Neutrophil (primary cell): ENCODE results near the gene CAST.

Experiments
- H3K27ac ChIP-seq: fragments of 200-600 bp; sonication (generic); 2 replicates; pipeline ENCODE4 v1.5.1; 2016; ENCODE audit warnings: mild to moderate bottlenecking, moderate library complexity
- H3K27me3 ChIP-seq: fragments of 200-600 bp; sonication (generic); 2 replicates; pipeline ENCODE4 v1.6.0; 2016; ENCODE audit warnings: mild to moderate bottlenecking
- H3K36me3 ChIP-seq: fragments of 200-600 bp; sonication (generic); 2 replicates; pipeline ENCODE4 v1.5.1; 2017
- H3K4me1 ChIP-seq, 2 experiments: fragments of 200-600 bp in 1 of 2; sonication (generic) in 1 of 2; 1 replicate in 1 of 2; 2 replicates in 1 of 2; pipeline versions ENCODE4 v1.5.1 to v1.6.1; 2013 to 2016; ENCODE audit warnings: low read depth in 1 of 2, low read length in 1 of 2, mild to moderate bottlenecking in 1 of 2, moderate library complexity in 1 of 2; ENCODE audit not compliant: control insufficient read depth in 1 of 2, insufficient read depth in 1 of 2
- H3K4me3 ChIP-seq, 2 experiments: fragments of 200-600 bp in 1 of 2; sonication (generic) in 1 of 2; 1 replicate in 1 of 2; 2 replicates in 1 of 2; pipeline ENCODE4 v1.5.1; 2013 to 2016; ENCODE audit warnings: low read depth in 1 of 2, low read length in 1 of 2, mild to moderate bottlenecking in 1 of 2, moderate library complexity in 1 of 2
- H3K9me3 ChIP-seq: fragments of 200-600 bp; sonication (generic); 2 replicates; pipeline ENCODE4 v1.5.1; 2016
- CTCF ChIP-seq: fragments of 200-600 bp; sonication (generic); IDR thresholded peaks from 2 replicates; pipeline ENCODE4 v1.5.1; 2016; ENCODE audit warnings: antibody characterized with exemption

Gene CAST

GRCh38 chr5:96817506-96817905, 155.3 kb downstream of the CAST start:
- H3K4me1 ChIP-seq: peaks cover 38 to 39% of the 10 kb centered on the region in 2 experiments
- H3K4me3 ChIP-seq: no peak overlapping the region

DNA sequence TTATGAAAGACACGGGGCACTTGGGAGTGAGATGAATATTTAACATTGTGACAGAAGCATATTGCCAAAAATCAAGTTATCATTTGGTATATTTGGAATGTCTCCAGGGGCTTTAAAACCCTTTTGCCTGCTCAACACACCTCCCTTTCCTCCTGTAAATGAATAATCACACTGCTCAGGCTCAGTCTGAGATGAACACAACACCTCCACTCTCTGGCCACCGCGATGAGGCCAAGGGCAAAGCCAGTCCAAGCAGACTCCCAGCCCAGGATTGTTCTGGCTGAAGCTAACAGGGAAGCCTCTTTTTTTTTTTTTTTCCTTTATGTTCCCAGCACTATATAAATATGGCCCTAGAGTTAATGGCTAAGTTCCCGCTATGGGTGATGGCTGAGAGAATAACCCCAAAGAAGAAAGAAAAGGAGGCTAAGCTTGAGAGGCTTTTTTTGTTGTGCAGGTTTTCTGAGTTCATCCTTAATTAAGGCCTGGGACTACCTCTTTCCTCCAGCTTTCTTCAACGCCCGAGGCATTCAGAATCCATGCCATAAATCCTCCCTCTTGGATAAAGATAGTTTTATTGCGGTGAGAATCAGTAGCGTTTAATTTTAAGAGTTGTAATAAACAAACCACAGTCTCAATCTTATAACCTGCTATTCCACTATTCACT, 156.1 kb downstream of the CAST start:
- Histone ChIP-seq H3K4me3 (no peak overlapping the region), H3K36me3 (no peaks in the 10 kb centered on the region), H3K9me3 (no peaks in the 10 kb centered on the region), H3K27ac (no peak overlapping the region), H3K4me1 (peaks cover 42 to 45% of the 10 kb centered on the region in 2 experiments), H3K27me3 (no peaks in the 10 kb centered on the region)
- no peak for TF ChIP-seq CTCF

More at GRCh38 chr5:96817506-96817905, 155.3 kb downstream of the CAST start:
- TF ChIP-seq CTCF: no peak
- Histone ChIP-seq H3K27ac (peak overlapping the region; percentile 70), H3K9me3 (no peaks in the 10 kb centered on the region), H3K27me3 (no peaks in the 10 kb centered on the region), H3K36me3 (no peaks in the 10 kb centered on the region)

DNA sequence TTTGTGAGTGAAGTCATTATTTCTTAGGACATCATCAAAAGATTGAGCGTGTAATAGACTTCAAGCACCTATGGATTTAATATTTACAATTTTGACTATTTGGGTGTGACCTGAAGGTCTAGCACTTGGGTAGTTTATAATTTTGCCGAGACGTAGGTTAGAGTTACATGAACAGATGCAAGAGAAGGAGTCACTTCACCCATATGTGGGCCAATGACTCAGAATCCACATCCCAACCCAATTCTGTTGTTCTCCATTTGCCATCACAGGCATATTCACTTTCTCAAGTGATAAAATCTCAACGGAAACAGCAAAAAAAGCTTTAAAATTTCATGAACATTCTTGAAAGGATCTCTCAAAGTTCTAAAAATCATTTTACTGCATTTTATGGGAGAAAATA, 157.6 kb downstream of the CAST start:
- no peaks in the 10 kb centered on the region for H3K27me3 ChIP-seq
- no peak overlapping the region for H3K27ac ChIP-seq
- H3K4me1 ChIP-seq: peaks cover 42 to 45% of the 10 kb centered on the region in 2 experiments
- H3K9me3 ChIP-seq: no peaks in the 10 kb centered on the region
- H3K4me3 ChIP-seq: no peak overlapping the region
- TF ChIP-seq CTCF: no peak
- no peaks in the 10 kb centered on the region for H3K36me3 ChIP-seq

GRCh38 chr5:96821260-96821916, 159.2 kb downstream of the CAST start:
- no peak overlapping the region for H3K4me3 ChIP-seq
- H3K27me3 ChIP-seq: no peaks in the 10 kb centered on the region
- H3K9me3 ChIP-seq: no peaks in the 10 kb centered on the region
- H3K36me3 ChIP-seq: no peaks in the 10 kb centered on the region
- peaks cover 36 to 38% of the 10 kb centered on the region in 2 experiments for H3K4me1 ChIP-seq
- TF ChIP-seq CTCF: no peak
- peak overlapping the region; percentile 58 for H3K27ac ChIP-seq

DNA sequence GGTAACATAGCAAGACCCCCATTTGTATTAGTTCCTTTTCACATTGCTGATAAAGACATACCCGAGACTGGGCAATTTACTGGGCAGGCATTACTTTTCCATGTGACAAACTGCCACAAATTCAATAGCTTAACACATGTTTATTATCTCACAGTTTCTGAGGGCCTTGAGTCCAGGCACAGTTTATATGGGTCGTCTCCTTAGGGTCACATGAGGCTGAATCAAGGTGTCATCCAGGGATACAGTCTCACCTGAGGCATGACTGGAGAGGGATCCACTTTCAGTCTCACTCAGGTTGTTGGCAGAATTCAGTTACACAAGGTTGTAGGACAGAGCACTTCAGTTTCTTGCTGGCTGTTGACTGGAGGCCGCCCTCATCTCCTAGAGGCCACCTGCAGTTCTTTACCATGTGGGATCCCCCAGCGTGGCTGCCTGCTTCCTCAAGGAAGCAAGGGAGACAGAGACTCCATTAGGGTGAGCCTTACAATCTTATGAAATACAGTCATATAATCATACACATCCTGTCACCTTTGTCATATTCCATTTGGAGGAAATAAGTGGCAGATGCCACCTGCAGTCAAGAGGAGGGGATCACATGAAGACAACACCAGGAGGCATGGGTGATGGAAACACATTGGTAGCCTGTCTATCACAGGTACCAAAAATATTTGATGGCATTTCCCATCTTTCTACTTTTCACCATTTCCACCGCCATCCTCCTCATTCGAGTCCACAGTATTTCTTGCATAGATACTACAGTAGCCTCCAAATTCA, 160.7 kb downstream of the CAST start:
- Histone ChIP-seq H3K4me3 (no peak overlapping the region), H3K27me3 (no peaks in the 10 kb centered on the region), H3K4me1 (peaks cover 23 to 24% of the 10 kb centered on the region in 2 experiments), H3K9me3 (no peaks in the 10 kb centered on the region), H3K27ac (no peak overlapping the region), H3K36me3 (no peaks in the 10 kb centered on the region)
- no peak for TF ChIP-seq CTCF
